Fibroblast of gingiva (primary cell): ENCODE results near the gene KCNK3.

Source experiments
- DNase-seq: peaks from one replicate; pipeline ENCODE4 v3.0.0-alpha.2; 2011; ENCODE audit warnings: low read depth

The KCNK3 gene

DNA sequence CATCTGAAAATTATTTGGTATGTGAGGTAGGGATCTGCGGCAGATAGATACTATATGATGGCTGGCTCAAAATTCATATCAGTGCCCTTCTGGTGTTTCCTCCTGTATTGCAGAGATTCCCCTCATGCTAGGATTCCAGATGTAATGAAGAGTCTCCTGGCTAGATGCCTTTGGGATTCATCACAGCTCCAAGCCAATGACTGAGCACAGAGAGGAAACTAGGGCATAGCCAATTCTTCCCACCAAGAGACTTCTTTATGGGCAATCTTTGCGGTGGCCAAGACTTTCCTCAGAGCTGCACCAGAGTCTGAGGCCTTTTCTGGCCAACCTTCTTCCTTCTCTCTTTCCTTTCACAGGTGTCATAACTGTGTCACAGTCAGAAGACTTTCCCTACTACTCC lies 25.9 kb upstream of the KCNK3 start:
- DNase-seq = no peak

GRCh38 chr2:26668041-26668440 lies 24.5 kb upstream of the KCNK3 start:
- no peak for DNase-seq

DNA sequence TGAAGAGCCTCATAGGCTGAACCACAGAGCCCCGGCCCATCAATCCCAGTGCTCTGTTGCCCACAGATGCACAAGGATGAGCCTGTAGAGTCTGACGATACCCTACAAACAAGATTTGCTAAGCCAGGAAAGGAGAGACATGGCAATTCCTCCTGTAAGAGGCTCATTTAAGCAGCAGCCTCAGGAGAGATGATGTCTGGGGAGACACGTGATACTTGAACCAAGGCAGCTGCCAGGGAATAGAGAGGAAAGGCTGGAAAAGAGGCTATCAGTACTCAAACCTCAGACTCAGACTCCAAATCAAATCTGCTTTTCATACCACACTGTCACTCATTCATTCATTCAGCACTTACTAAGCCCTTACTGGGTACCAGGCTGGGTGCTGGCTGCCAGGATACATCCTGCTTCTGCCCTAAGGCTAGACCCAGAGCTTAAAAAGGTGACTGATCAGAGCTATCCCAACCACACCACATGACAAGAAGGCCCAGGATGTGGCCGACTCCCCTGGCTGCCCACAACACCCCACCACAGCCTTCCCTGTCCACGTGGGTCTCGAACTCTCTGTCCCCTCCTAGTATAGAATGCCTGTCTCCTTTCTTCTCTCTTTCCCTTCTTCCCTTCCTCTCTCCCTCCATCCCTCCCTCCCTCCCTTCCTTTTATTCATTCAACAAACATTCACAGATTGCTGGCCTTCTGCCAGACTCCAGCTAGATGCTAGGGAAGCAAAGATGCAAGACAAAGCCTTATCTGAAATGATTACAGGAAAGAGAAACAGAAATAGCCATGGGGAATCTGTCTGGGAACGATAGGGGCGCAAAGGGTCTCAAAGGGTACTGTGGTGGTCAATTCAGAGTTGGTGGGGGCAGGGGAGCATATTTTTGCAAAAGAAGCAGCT lies 23.4 kb upstream of the KCNK3 start:
- DNase-seq = no peak

DNA sequence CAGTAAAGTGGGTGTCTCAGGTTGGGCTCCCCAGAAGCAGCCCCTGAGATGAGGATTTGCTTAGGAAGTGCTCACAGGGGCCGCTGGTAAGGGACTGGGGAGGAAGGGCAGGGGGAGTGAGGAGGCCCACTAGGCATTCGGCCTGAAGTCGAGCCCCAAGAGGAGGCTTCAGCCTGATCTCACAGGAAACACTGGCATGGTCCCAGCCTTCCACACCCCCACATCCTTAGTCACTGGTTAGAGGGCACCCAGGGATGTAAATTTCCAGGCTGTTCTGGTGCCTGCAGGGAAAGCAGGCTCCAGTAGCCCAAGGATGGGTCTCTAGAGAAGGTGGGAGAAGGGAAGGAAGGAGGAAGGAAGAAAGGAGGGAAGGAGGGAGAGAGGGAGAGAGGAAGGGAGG lies 22.4 kb upstream of the KCNK3 start:
- no peak for DNase-seq

GRCh38 chr2:26670931-26671460 lies 21.5 kb upstream of the KCNK3 start:
- no peak for DNase-seq

GRCh38 chr2:26671691-26672090 lies 20.8 kb upstream of the KCNK3 start:
- no peak for DNase-seq

DNA sequence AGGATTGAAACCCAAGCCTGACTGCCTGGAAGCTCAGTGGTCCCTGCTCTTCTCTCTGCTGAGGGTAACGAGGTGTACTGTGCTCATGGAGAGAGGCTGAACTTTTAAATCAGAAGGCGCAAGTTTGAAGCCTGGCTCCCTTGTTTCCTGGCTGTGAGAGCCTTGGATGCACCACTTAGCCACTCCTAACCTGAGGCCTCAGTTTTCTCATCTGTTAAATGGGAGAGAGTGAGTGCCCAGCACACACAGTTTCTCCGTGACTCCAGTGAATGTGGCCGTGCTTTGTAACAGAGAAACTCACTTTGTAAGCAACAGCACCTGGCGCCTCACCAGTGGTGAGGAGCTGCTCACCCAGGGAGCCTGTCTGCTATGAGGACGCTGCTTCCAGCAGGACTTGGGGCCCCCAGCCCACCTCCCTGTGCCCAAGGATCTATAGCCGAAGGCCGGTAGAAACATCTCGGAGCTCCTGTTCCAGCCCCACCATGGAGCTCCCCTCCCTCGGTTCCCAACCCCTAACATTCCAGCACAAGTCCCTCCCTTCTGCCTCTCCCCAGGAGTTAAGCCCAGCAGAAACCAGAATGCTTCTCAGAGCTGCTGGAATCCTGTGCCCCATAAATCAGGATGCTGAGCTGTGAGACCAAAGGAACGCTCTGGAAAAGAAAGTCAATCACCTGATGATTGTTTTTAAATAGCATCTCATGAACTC lies 20.3 kb upstream of the KCNK3 start:
- DNase-seq = no peak

DNA sequence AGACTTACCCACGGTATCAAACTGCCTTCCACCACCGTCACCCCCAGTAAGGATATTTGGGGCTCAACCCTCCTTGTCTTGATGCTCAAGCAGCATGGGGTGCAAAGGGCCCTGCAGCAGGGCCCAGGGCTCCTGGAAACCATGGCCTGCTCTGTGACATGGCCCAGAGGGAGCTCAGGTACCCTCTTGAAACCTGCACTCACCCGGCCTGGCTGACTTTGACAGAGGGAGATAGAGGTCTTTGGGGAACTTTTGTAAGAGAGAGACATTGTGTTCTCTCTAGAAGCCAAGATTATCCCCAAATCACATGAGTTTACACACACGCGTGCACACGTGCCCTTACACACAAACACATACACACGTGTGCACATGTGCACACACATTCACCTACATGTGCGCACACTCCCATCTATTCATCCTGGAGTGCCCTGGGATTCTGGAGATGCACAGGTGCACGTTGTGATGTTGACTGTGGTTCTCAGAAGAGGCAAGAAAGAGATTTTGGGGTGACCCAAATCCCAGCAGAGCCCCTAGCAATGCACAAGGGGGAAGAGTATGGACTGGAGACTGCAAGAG lies 19.6 kb upstream of the KCNK3 start:
- DNase-seq = no peak

GRCh38 chr2:26674002-26674751 lies 18.3 kb upstream of the KCNK3 start:
- no peak for DNase-seq

- no peak for DNase-seq
Observed at GRCh38 chr2:26674771-26675170, 17.8 kb upstream of the KCNK3 start.

DNA sequence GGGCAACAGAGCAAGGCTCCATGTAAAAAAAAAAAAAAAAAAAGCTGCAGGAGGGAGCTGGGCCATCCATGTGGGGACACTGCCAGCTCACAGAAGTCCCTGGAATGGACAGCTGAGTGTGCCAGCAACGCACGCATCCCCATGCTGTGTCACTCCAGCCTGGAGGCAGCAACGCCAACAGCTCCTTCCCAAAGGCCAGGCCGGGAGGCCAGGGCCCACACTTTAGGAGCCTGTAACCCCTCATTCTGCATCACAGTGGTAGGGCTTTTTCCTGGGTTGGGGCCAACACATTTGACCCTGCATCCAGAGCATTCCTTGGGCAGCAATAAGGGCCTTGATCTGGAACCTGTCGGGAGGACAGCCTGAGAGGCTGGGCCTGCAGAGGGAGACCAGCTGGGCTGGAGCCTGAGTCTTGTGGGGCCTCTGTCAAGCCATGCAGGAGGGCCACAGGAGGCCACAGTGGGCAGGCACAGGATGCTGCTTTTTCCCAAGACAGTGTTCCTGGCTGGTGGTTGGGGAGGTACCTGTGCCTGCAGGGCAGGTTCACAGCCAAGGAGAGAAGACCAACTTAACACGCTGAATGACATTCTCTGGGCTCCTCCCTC lies 16.8 kb upstream of the KCNK3 start:
- DNase-seq = no peak

GRCh38 chr2:26678035-26678434 lies 14.5 kb upstream of the KCNK3 start:
- DNase-seq = peak; percentile 17

DNA sequence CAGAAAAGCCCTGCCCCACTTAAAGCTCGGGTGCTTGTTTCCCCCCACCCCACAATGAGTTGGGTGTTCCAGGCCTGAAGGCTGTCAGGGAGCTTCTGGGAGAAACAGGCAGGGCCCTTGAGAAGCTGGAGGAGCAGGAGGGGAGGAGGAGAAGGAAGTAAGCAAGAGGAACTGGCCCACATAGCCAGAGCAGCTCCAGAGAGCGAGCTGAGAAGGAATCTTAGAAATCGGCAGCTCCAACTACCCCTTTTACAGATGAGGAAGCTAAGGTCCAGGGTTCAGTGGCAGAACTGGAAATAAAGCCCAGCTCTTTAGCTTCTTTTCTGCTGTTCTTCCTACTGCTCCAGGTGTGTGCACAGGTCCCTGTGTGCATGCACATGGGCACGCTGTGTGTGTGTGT lies 12.7 kb upstream of the KCNK3 start:
- no peak for DNase-seq

- no peak for DNase-seq
Observed at GRCh38 chr2:26681656-26682055, 10.9 kb upstream of the KCNK3 start.

DNA sequence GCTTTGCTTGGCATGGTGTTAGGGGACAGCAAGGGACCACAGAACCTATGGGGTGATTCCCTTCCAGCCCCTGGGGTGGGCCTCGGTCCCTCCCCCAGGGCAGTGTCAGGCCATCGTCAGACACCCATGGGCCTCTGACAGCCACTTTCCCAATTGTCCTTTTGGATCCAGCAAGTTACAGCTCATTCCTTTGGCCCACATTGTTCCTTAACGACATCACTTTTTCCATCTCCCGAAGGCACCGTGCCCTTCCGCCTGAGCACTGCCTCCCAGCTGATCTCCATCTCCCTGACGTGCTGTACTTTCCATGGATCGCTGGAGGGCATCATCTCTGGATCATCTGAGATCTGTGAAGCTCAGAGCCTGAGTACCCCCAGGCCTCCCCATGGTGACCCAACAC lies 10.4 kb upstream of the KCNK3 start:
- no peak for DNase-seq

DNA sequence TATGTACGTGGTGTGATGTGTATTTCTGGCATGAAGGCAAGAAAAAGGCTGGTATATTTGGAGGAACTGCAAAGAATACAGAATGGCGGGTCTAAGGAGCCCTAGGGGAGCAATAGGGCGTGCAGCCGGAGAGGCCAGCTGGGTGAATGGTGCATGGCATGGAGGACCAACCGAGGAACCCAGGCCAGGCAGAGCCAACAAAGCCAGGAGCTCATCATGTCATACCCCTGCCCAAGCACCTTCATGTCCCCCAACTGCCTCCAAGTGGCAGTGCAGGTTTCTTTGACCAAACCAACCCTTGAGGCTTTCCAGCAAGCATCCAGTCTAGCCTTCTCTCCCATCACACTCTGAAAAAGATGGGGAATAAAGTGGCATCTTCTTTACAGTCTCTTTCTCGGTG lies 8.9 kb upstream of the KCNK3 start:
- no peak for DNase-seq

DNA sequence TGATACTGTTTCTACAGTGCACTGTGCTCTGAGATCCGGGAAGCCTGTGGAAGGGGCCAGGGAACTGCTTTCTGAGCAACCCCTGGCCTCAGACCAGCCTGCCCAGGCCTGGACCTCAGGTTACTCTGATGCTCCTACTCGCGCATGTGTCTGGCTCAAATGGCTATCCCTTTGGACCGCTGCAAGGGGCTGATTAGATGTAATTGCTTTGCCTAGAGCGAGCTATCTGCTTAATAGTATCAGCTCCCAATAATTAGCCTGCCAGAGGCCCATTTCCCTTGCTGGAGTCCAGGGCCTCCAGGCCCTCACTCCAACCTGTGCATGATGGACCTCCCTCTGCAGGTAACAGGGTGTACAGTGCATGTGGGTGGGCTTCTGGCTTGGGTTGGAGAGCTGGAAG lies 7.2 kb upstream of the KCNK3 start:
- DNase-seq = no peak

GRCh38 chr2:26685989-26686839 lies 6.3 kb upstream of the KCNK3 start:
- no peak for DNase-seq

- no peak for DNase-seq
Observed at GRCh38 chr2:26687328-26687727, 5.2 kb upstream of the KCNK3 start.

DNA sequence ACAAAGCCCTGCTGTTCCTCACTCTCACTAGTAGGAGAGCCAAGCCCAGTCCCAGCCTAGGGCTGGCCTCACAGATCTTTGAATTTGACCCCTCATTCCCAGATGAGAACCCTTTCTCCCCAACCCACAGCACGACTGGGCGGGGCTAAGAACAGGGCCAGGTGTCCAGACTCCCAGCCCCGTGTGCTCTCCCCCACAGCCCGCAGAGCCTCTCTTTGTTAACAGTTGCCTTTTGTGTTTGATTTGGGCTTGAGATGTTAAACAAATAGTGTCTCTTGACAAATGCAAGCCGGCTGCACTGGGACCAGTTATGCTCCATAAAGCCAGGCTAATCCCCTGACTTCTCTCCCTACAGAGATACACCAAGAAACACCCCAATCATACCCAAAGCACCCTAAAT lies 4.7 kb upstream of the KCNK3 start:
- DNase-seq = no peak

DNA sequence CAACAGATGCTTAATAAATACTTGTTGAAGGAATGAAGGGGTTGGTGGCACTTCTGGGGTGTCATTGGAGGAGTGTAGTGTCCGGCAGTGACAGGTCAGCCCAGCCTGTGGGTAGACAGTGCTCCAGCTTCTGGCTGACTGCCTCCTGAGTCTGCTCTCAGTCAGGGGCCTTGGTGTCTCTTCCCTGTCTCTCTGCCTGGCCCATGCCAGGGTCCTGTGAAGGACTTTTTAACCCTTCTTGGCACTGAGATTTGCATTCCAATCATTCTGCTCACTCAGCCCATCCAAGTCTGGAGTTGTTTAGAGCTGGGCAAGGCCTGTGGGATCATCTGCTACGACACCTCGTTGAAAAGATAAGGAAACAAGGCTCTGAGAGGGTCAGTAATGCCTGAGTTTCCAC lies 1.4 kb upstream of the KCNK3 start:
- no peak for DNase-seq
